ENCODE measurements around the gene SUN1. TPM values are rescaled to one million over a fixed set of nuclear protein-coding genes. Genes with fewer than 3 reads are reported as not detected.
A peak's percentile ranks its signal among the peaks of the same experiment; 100 is the strongest.

Gene SUN1
- total RNA-seq, 6 experiments from 2014 or later, result 51.0 to 69.8 (median 61.2) TPM

DNA sequence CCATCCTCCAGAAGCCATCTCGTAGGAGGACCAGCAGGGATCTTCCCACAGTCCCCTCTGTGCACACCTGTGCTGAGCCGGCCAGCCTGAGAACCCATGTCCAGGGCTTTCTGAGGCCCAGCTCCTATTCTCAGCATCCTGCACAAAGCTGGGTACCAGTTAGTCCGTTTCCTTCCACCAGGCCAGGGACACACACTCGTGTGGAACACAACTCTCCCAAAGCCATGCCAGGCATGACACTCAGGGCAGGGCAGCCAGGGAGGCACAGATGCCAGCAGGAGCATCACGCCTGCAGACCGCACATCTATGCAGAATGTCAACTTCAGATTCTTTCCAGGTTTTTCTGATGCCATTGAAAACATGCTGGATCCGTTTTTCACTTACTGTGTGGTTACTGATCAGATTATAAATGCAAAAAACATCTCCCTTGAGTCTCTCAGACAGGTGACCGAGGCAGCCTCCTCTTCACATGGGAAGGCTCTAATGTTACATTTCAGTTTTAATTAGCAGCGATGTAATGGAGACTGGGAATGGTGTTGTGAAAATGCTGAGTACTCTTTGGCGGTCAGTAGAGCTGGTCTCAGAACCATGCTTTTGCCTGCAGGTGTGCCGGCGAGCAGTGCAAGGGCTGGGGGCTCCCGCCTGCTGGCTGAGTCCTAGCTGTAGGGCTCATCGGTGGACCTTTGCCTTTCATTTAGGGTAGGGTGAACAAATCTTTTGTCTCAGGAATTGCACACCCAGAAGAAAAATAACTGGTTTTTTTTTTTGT, 3.3 kb upstream of the SUN1 start:
- Mint-ChIP-seq H3K27me3 (ENCODE audit: insufficient read depth) (peaks cover 2% of the 10 kb centered on the region), H3K36me3 (ENCODE audit: low read depth) (peaks cover 19% of the 10 kb centered on the region), H3K27ac (peak overlapping the region; percentile 53), H3K4me1 (ENCODE audit: low read depth) (peaks cover 58% of the 10 kb centered on the region), H3K4me3 (no peak overlapping the region), H3K9me3 (no peaks in the 10 kb centered on the region)
- TF ChIP-seq, protein P1, sequence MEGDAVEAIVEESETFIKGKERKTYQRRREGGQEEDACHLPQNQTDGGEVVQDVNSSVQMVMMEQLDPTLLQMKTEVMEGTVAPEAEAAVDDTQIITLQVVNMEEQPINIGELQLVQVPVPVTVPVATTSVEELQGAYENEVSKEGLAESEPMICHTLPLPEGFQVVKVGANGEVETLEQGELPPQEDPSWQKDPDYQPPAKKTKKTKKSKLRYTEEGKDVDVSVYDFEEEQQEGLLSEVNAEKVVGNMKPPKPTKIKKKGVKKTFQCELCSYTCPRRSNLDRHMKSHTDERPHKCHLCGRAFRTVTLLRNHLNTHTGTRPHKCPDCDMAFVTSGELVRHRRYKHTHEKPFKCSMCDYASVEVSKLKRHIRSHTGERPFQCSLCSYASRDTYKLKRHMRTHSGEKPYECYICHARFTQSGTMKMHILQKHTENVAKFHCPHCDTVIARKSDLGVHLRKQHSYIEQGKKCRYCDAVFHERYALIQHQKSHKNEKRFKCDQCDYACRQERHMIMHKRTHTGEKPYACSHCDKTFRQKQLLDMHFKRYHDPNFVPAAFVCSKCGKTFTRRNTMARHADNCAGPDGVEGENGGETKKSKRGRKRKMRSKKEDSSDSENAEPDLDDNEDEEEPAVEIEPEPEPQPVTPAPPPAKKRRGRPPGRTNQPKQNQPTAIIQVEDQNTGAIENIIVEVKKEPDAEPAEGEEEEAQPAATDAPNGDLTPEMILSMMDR (IDR thresholded peaks at IDR 0.05), result no peak
- no peak for DNase-seq

GRCh38 chr7:830069-830468, 2.2 kb upstream of the SUN1 start:
- H3K27ac Mint-ChIP-seq, result peak overlapping the region; percentile 98
- H3K27me3 Mint-ChIP-seq (ENCODE audit: insufficient read depth), result peaks cover 2% of the 10 kb centered on the region
- peaks cover 16% of the 10 kb centered on the region for H3K36me3 Mint-ChIP-seq (ENCODE audit: low read depth)
- no peak for DNase-seq
- peaks cover 48% of the 10 kb centered on the region for H3K4me1 Mint-ChIP-seq (ENCODE audit: low read depth)
- no peaks in the 10 kb centered on the region for H3K9me3 Mint-ChIP-seq
- TF ChIP-seq, protein P1 (IDR thresholded peaks at IDR 0.05), result no peak
- H3K4me3 Mint-ChIP-seq, result no peak overlapping the region

DNA sequence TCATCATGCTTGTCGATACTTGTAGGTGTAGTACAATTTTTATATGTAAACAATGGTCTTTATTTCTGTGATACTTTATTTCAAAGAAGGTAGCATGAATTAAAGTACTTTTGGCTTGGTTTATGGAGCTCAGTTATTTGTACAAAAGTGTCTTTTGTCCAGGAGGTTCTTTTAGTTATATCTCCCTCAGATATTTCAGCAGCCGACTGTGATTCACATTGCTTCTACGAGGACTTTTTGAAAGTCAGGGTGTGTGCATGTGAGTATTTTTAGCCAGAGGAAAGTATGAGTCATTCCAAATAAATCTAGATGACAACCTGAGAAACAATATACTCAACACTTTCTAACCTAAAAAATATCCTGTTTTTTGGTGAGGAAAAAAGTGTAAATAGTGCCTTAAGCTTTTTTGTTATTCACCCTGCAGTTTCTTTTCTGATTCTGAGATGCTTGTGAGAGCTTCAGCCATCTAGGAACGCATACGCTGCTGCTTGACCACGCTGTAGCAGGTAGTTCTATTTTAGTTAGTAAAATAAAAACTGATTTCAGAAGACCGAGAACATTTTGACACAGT, 595 bp upstream of the SUN1 start:
- TF ChIP-seq, protein P1 (IDR thresholded peaks at IDR 0.05), result no peak
- Mint-ChIP-seq H3K36me3 (ENCODE audit: low read depth) (peaks cover 12% of the 10 kb centered on the region), H3K27ac (peak overlapping the region; percentile 98), H3K4me3 (peak overlapping the region; percentile 84), H3K9me3 (no peaks in the 10 kb centered on the region), H3K27me3 (ENCODE audit: insufficient read depth) (peaks cover 2% of the 10 kb centered on the region), H3K4me1 (ENCODE audit: low read depth) (peaks cover 42% of the 10 kb centered on the region)
- peak; percentile 93 for DNase-seq

- Mint-ChIP-seq H3K27me3 (ENCODE audit: insufficient read depth) (peaks cover 2% of the 10 kb centered on the region), H3K4me3 (peak overlapping the region; percentile 84), H3K36me3 (ENCODE audit: low read depth) (peaks cover 13% of the 10 kb centered on the region), H3K4me1 (ENCODE audit: low read depth) (peaks cover 44% of the 10 kb centered on the region), H3K27ac (peak overlapping the region; percentile 98), H3K9me3 (no peaks in the 10 kb centered on the region)
- TF ChIP-seq, protein P1 (IDR thresholded peaks at IDR 0.05), result no peak
- DNase-seq, result no peak
Measured at GRCh38 chr7:832968-833424, 720 bp downstream of the SUN1 start.

- peak overlapping the region; percentile 98 for H3K27ac Mint-ChIP-seq
- no peak for DNase-seq
- no peaks in the 10 kb centered on the region for H3K9me3 Mint-ChIP-seq
Measured at GRCh38 chr7:833601-834258, 1.5 kb downstream of the SUN1 start.

More at GRCh38 chr7:833601-834258, 1.5 kb downstream of the SUN1 start:
- no peak overlapping the region for H3K4me3 Mint-ChIP-seq
- TF ChIP-seq, protein P1 (IDR thresholded peaks at IDR 0.05), result no peak
- peaks cover 13% of the 10 kb centered on the region for H3K36me3 Mint-ChIP-seq (ENCODE audit: low read depth)
- H3K4me1 Mint-ChIP-seq (ENCODE audit: low read depth), result peaks cover 44% of the 10 kb centered on the region
- H3K27me3 Mint-ChIP-seq (ENCODE audit: insufficient read depth), result peaks cover 2% of the 10 kb centered on the region
